Endothelial cell of umbilical vein (primary cell): ENCODE data around the gene SCAMP2. TPM values are rescaled to one million over a fixed set of nuclear protein-coding genes. Genes with fewer than 3 reads are reported as not detected.

ENCODE experiments used
- BruUV-seq: library from RNA; stranded (reverse); fragments of 400-500 nt; replicated peaks from 2 replicates; lab custom pipeline; 2021; lab: Mats Ljungman, UMichigan
- CTCF ChIA-PET: fragments of 300-600, 350-600 bp; sonication (Branson Sonifier 250); formaldehyde crosslinking; loops from one replicate; lab custom pipeline; 2021; ENCODE audit warnings: antibody characterized with exemption, inconsistent platforms; lab: Charles Lee
- POLR2A ChIA-PET: fragments of 300-600, 350-600 bp; sonication (Branson Sonifier 250); formaldehyde crosslinking; loops from one replicate; lab custom pipeline; 2021; ENCODE audit warnings: antibody characterized with exemption, inconsistent platforms; lab: Charles Lee
- DNase-seq: peaks from one replicate; pipeline ENCODE4 v3.0.0-alpha.2; 2011; ENCODE audit warnings: low read depth, low spot score
- FAIRE-seq: peaks from 2 replicates; lab custom pipeline; 2011; peaks lifted over from hg19 to GRCh38; lab: Jason Lieb, UNC
- H2AFZ ChIP-seq: 2 replicates; pipeline ENCODE4 v1.6.0; 2012; ENCODE audit warnings: low read depth, low read length, control low read depth, inconsistent platforms
- H3K27ac ChIP-seq: 2 replicates; pipeline ENCODE4 v1.5.1; 2011; ENCODE audit warnings: low read depth, mild to moderate bottlenecking, control low read depth, low read length, moderate library complexity; ENCODE audit not compliant: insufficient read depth
- H3K27me3 ChIP-seq, 2 experiments: 2 replicates each; pipeline versions ENCODE4 v1.6.0 to v1.6.1; 2011; ENCODE audit warnings: low read length in 2 of 2, mixed read lengths in 1 of 2; ENCODE audit not compliant: control insufficient read depth in 2 of 2, insufficient read depth in 2 of 2
- H3K36me3 ChIP-seq, 2 experiments: 2 replicates in 1 of 2; 3 replicates in 1 of 2; pipeline ENCODE4 v1.5.1; 2011; ENCODE audit warnings: low read length in 2 of 2, mild to moderate bottlenecking in 1 of 2, moderate library complexity in 1 of 2; ENCODE audit not compliant: control insufficient read depth in 2 of 2, insufficient read depth in 2 of 2; ENCODE audit errors: extremely low read depth in 1 of 2
- H3K4me1 ChIP-seq: 3 replicates; pipeline ENCODE4 v1.5.1; 2011; ENCODE audit warnings: mild to moderate bottlenecking, low read length; ENCODE audit not compliant: control insufficient read depth, insufficient read depth; ENCODE audit errors: extremely low read depth
- H3K4me2 ChIP-seq: 2 replicates; pipeline ENCODE4 v1.6.1; 2011; ENCODE audit warnings: low read length, control low read depth, mixed read lengths; ENCODE audit not compliant: insufficient read depth
- H3K4me3 ChIP-seq, 3 experiments: fragments of 200-600 bp in 1 of 3; sonication (generic), shearing (Covaris generic) in 1 of 3; replicated peaks in 1 of 3; 2 replicates each; pipeline ENCODE4 v1.5.1; 2011 to 2016; ENCODE audit warnings: control low read depth in 3 of 3, low read length in 3 of 3, mild to moderate bottlenecking in 2 of 3, inconsistent platforms in 1 of 3, low read depth in 1 of 3, moderate library complexity in 1 of 3; ENCODE audit not compliant: insufficient read depth in 1 of 3
- H3K79me2 ChIP-seq: 2 replicates; pipeline ENCODE4 v1.6.0; 2012; ENCODE audit warnings: low read length, inconsistent platforms; ENCODE audit not compliant: control insufficient read depth, insufficient read depth
- H3K9ac ChIP-seq: replicated peaks from 2 replicates; pipeline ENCODE3; 2011; ENCODE audit warnings: low read length, control low read depth; ENCODE audit not compliant: insufficient read depth; ENCODE audit errors: extremely low read depth
- H3K9me1 ChIP-seq: replicated peaks from 3 replicates; pipeline ENCODE4 v1.6.0; 2011; ENCODE audit warnings: mild to moderate bottlenecking, low read length; ENCODE audit not compliant: control insufficient read depth, insufficient read depth; ENCODE audit errors: extremely low read depth
- H3K9me3 ChIP-seq: replicated peaks from 2 replicates; pipeline ENCODE4 v1.5.1; 2012; ENCODE audit warnings: low read length, inconsistent platforms; ENCODE audit not compliant: control insufficient read depth, insufficient read depth
- H4K20me1 ChIP-seq: replicated peaks from 2 replicates; pipeline ENCODE3; 2011; ENCODE audit warnings: mild to moderate bottlenecking, low read length; ENCODE audit not compliant: control insufficient read depth, insufficient read depth; ENCODE audit errors: extremely low read depth
- EZH2 ChIP-seq: IDR thresholded peaks from 2 replicates; pipeline ENCODE4 v1.6.1; 2012; ENCODE audit warnings: borderline replicate concordance, low read depth, mild to moderate bottlenecking, moderate library complexity, low read length, inconsistent platforms; ENCODE audit not compliant: severe bottlenecking
- FOS ChIP-seq: IDR thresholded peaks from 2 replicates; pipeline ENCODE4 v1.6.1; 2011; ENCODE audit warnings: mild to moderate bottlenecking, low read length, moderate library complexity, borderline replicate concordance; ENCODE audit not compliant: insufficient read depth
- GATA2 ChIP-seq: IDR thresholded peaks from 2 replicates; pipeline ENCODE4 v1.7.0; 2011; ENCODE audit warnings: low read depth, mild to moderate bottlenecking, moderate library complexity, mixed read lengths, low read length; ENCODE audit not compliant: insufficient read length, insufficient read depth
- JUN ChIP-seq: IDR thresholded peaks from 2 replicates; pipeline ENCODE4 v1.6.1; 2011; ENCODE audit warnings: borderline replicate concordance, low read depth; ENCODE audit not compliant: insufficient read length, insufficient read depth
- MAX ChIP-seq: IDR thresholded peaks from 2 replicates; pipeline ENCODE4 v1.6.1; 2011; ENCODE audit not compliant: insufficient read depth, insufficient read length
- MYC ChIP-seq: IDR thresholded peaks from one replicate; pipeline ENCODE4 v1.6.1; 2011; ENCODE audit warnings: mild to moderate bottlenecking, low read depth, low read length
- POLR2A ChIP-seq: IDR thresholded peaks from 2 replicates; pipeline ENCODE4 v1.6.1; 2012; ENCODE audit warnings: low read depth, mild to moderate bottlenecking, control low read depth, low read length
- POLR2AphosphoS5 ChIP-seq: IDR thresholded peaks from 2 replicates; pipeline ENCODE4 v1.6.1; 2012; ENCODE audit warnings: low read depth, mild to moderate bottlenecking, control low read depth, low read length, moderate library complexity; ENCODE audit not compliant: insufficient read depth
- dilution Hi-C: fragments of 300-500 bp; cut with MboI; formaldehyde crosslinking; loops from one replicate; pipeline ENCODE4 v1.15.0; 2019; ENCODE audit warnings: low sequenced_read_pairs; ENCODE audit not compliant: extremely low pct_ligation_motif_present
- intact Hi-C: fragments of 100-400 bp; cut with micrococcal nuclease; formaldehyde crosslinking; loops from one replicate; pipeline ENCODE4 v1.10.0; 2022
- polyA plus RNA-seq, 4 experiments: library from polyadenylated mRNA; depleted of rRNA in 3 of 4; stranded (reverse) in 3 of 4; unstranded in 1 of 4; fragments of >200 nt; gene quantifications; 2 replicates each; pipeline versions ENCODE4 v1.2.1 to v1.2.3, GENCODE V29; 2011 to 2012; ENCODE audit warnings: missing spikeins in 1 of 4
- total RNA-seq: library from RNA; stranded (reverse); gene quantifications from 2 replicates; pipeline ENCODE4 v1.2.3, GENCODE V29; 2021
- TF ChIP-seq, protein P1 (sequence below), 2 donors: IDR thresholded peaks; 1 replicate in 1 of 2; 2 replicates in 1 of 2; pipeline ENCODE4 v1.5.1; 2011; ENCODE audit warnings: low read length in 2 of 2, mild to moderate bottlenecking in 2 of 2, moderate library complexity in 2 of 2, control low read depth in 1 of 2, inconsistent platforms in 1 of 2, low read depth in 1 of 2; ENCODE audit not compliant: insufficient read depth in 1 of 2; ENCODE audit errors: extremely low read depth in 1 of 2

Gene SCAMP2
- total and polyA plus RNA-seq, 2 donors (not counting 3 experiments of a cell fraction or from before 2014, with no cell fraction given), result 67.3 to 256 TPM

- intact Hi-C loops, result no loop called here
- POLR2A ChIA-PET, result no interaction called here
- dilution Hi-C loops, result no loop called here
- no peak for DNase-seq
- Histone ChIP-seq H2AFZ (no peak overlapping the region), H3K79me2 (no peaks in the 10 kb centered on the region), H3K9me3 (no peaks in the 10 kb centered on the region), H3K27ac (no peak overlapping the region), H3K4me2 (no peak overlapping the region), H3K36me3 (peaks cover 0 to 4% of the 10 kb centered on the region in 2 experiments), H3K9ac (no peak overlapping the region), H4K20me1 (no peaks in the 10 kb centered on the region), H3K27me3 (peaks cover 10 to 17% of the 10 kb centered on the region in 2 experiments), H3K4me1 (no peaks in the 10 kb centered on the region), H3K9me1 (no peaks in the 10 kb centered on the region), H3K4me3 (no peak overlapping the region)
- FAIRE-seq, result no peak
- TF ChIP-seq MYC (no peak), FOS (no peak), POLR2AphosphoS5 (no peak), MAX (no peak), EZH2 (no peak), GATA2 (no peak), JUN (no peak), POLR2A (no peak)
- TF ChIP-seq, protein P1, sequence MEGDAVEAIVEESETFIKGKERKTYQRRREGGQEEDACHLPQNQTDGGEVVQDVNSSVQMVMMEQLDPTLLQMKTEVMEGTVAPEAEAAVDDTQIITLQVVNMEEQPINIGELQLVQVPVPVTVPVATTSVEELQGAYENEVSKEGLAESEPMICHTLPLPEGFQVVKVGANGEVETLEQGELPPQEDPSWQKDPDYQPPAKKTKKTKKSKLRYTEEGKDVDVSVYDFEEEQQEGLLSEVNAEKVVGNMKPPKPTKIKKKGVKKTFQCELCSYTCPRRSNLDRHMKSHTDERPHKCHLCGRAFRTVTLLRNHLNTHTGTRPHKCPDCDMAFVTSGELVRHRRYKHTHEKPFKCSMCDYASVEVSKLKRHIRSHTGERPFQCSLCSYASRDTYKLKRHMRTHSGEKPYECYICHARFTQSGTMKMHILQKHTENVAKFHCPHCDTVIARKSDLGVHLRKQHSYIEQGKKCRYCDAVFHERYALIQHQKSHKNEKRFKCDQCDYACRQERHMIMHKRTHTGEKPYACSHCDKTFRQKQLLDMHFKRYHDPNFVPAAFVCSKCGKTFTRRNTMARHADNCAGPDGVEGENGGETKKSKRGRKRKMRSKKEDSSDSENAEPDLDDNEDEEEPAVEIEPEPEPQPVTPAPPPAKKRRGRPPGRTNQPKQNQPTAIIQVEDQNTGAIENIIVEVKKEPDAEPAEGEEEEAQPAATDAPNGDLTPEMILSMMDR (IDR thresholded peaks at IDR 0.05; ENCODE audit: extremely low read depth in 1 of 2, insufficient read depth in 1 of 2, low read depth in 1 of 2, low read length in 2 of 2), result no peak
- BruUV-seq, result no TSS peak
- CTCF ChIA-PET, result interaction anchor here (2.8 kb wide), 1 partner anchor 61 kb away, joined by 14 read pairs; no protein-coding TSS in a partner anchor
Observed at GRCh38 chr15:74831813-74832495, 41.2 kb downstream of the SCAMP2 start.
